ENCODE data around the gene CFAP141.

CFAP141 gene

DNA sequence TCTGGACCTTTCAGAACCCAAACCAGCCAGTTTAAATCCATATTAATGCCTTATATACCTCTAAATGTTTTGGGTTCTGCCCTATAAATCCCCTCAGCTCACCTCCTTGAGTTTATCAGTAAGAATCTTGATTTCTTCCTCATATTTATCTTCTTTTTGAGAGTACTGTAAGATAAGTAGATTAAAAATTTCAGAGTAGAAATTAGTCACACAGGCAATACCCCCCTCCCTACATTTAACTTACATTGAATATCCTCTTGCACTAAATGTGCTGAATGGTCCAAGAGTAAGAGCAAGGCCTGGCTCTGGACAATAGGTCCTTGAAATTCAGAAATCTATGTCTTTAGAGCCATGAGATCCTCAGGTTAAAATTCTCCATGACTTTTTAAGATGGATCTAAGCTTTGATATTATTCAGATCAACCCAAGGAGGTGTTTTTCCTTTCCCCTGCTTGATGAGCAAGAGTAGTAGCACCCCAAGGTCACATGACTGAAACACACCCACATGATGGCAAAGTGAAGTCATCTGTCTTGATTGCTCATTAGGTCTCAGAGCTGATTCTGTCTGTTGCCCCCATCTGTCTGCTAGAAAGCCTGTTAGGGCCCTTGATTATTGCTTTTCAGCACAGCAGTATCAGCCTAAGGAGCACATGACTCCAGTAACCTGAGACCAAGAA, 35.4 kb downstream of the CFAP141 start:
- no peak for DNase-seq

GRCh38 chr1:154167461-154167860, 38.7 kb downstream of the CFAP141 start:
- no peak for DNase-seq

DNA sequence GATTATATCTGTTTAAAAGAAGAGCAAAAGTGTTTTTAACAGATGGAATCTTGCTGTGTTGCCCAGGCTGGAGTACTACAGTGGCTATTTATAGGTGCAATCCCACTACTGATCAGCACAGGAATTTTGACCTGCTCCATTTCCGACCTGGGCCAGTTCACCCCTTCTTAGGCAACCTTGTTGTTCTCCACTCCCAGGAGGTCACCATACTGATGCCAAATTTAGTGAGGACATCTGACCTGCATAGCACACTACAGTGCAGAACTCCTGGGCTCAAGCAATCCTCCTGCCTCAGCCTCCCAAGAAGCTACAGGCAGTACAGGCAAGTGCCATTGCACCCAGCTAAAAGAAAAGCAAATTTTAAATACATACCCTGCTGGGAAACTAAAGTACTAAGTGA, 39.9 kb downstream of the CFAP141 start:
- no peak for DNase-seq

GRCh38 chr1:154159554-154159953, 46.6 kb downstream of the CFAP141 start:
- no peak for DNase-seq

- DNase-seq, result no peak
These were observed 47.6 kb downstream of the CFAP141 start for GRCh38 chr1:154158307-154159125.

GRCh38 chr1:154157520-154158306, 48.4 kb downstream of the CFAP141 start:
- no peak for DNase-seq

DNA sequence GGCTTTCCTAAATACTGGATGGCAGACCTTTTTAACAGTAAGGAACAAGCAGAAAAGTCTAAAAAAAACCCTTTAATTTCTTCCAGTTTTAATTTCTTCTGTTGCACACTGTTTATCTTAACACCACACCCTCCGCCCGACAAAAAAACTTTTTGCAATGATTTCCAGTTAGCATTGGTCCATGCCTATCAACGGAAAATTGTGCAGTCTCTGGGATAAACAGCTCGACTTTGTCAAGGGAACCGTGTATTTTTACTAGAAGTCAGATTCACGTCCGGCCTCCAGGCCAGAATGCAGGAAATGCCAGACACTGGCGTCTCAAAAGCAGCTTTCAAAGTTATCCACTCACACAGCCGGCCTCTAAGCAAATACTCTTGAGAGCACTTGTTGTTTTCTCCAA, 50.9 kb downstream of the CFAP141 start:
- peak; percentile 70 for DNase-seq

- peak; percentile 71 for DNase-seq
These were observed 51.5 kb downstream of the CFAP141 start, which contains the start of gene NUP210L for GRCh38 chr1:154154534-154155191. Gene NUP210L, minus strand, starts transcription at chr1:154155073.

DNA sequence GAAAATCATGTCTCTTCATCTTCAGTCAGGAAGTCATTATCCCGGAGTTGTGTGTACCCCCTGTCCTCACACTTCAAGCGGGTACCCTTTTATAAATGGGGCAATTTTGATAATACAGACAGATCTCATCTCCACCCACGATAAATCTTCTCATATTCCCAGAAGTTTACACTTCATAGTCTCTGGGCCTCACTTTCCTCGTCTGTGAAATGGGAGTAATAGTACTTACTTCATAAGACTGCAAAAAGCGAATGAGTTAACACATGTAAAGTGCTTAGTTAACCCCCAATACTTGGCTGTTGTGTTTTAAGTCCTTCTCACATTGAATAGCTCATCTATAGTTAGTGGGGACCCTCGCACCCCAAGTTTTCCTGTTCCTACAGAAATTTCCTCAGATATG, 52.1 kb downstream of the CFAP141 start:
- DNase-seq, result no peak

DNA sequence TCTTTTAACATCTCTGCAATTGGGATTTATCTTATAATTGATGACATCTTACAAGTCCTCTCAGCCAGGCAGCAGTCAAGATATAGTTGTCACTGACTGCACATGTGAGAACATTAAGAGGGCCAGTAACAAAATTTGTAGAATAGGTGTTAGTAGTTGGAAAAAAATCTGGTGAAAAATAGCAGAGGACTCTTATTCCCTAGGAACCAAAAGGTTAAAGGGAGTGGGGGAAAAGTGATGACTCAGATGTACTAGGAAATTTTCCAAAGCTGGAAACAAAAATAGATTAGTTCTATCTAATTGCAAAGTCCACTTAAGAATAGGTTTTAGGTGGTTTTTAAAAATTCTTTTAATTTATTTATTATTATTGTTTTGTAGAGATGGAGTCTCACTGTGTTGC, 54.8 kb downstream of the CFAP141 start:
- DNase-seq, result no peak

All from femur (tissue), 1 donor.